GM18909 (cell line): Measurements from ENCODE around the gene TMEM255A.

Experiments
- ATAC-seq: cut with Tn5 transposase; IDR thresholded peaks from one replicate; pipeline ENCODE4 v1.9.1; 2021; ENCODE audit warnings: mild to moderate bottlenecking; ENCODE audit not compliant: unreplicated experiment, poor library complexity

The TMEM255A gene

DNA sequence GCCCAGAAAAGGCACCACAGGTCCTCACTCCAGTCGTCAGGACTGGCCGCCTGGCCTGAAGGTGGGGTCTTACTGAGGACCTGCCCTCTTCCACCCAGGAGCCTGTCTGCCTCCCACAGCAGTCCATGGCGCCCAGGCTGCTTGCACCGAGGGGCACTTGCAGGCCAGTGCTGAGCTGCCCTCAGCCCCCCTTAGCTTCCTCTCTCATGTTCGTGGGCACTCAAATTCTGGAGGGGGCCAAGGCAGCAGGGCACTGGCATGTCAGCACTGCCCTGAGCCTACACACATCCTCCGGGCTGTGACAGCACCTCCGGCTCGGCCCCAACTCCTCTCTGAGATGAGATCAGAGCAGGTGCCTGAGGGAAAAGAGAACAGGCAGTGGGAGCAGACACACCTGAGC lies 87.9 kb downstream of the TMEM255A start:
- ATAC-seq: no peak

DNA sequence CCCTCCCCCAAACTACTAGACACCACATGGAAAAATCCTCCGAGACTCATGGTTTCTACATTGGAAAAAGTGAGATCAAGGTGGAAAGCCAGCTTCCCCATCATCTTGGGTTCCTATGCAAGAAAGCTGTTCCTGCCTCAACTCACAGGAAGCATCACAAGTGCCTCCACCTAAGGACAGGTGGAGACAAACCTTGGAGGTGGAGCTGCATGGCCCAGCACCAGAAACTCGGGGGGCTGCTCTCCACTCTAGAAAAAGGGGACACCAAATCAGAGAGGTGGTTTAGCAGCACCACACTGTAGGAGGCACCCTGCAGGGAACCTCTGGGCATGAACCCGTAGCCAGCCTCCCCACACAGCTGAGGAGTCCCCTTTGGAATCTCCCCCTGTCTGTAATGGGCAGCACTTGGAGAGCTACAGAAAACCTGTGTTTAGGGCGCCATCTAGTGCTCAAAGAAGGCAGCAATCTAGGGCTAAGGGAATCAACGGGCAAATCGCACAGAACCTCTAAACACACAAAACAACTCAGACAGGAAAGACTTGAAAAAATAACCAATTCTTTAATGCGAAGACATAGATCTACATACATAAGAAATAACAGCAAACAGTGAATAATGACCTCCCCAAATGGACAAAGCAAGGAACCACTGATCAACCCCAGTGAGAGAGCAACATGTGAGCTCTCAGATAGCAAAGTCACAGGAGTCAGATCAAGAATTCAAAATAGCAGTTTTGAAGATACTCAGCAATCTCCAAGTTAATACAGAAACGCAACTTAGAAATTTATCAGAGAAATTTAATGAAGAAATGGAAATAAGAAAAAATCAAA lies 97.6 kb downstream of the TMEM255A start:
- ATAC-seq: peak; percentile 84
